Measurements from ENCODE around the gene RANBP1.
"Not testable (repeated sequence)": the region's sequence is repeated elsewhere in the genome, so short reads cannot be mapped to it uniquely, and the experiment has no call there.

Gene RANBP1

GRCh38 chr22:20155330-20156041, 39.6 kb downstream of the RANBP1 start:
- DNase-seq, result no peak

DNA sequence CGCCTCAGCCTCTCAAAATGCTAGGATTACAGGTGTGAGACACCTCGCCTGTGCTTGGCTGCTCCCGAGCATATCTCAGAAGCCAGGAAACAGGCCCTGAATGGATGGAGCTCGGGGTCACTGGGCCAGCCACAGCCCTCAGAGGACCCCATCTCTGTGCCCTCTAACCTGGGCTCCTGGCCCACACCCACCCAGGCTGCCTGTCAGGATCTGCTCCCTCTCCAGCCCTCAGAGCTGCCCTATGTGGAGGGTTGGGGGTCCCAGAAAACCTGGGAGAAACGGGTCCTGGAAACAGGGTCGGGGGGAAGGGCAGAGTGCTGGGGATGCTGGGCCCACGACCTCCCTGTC, 40.1 kb downstream of the RANBP1 start:
- no peak for DNase-seq

DNA sequence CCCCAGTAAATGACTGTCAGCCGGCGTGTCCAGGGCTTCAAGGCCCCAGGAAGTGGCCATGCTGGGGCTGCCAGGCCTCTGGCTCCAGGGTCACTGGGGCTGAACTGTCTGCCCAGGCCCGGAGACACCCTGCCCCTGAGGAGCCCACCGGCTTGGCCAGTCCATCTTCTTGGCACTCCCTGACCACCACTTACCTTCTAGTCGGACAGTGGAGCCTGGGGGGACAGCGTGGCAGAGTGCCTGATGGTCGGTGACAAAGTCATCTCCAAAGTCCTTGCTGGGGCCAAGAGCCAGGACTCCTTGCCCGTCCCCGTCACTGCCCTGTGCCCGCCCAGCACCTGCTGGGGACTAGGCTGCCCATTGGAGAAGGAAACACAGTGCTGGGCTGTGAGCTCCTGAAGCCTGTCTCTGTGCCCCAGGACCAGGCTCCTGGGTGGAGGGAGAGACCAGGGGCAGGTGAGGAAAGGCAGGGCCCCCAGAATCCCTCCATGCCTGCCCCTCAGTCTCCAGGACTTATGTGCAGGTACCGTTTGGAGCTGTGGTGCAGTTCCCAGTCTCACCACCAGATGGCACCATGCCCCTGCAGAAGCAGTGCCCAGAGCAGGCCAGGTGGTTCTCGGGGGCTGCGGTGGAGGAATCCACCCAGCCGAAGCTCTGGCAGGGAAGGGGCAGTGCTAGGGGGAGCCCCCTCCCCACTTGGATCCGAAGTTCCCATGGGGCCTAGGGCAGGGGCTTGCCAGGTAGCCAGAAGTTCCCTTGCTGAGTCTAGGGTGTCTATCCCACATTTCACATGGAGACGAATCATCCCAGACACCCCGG, 40.9 kb downstream of the RANBP1 start:
- peak; percentile 98 for DNase-seq

GRCh38 chr22:20157430-20158183, 41.7 kb downstream of the RANBP1 start:
- DNase-seq, result no peak

- no peak for DNase-seq
Observed at GRCh38 chr22:20158391-20159036, 42.6 kb downstream of the RANBP1 start.

GRCh38 chr22:20159076-20159475, 43.2 kb downstream of the RANBP1 start:
- no peak for DNase-seq

GRCh38 chr22:20159531-20159930, 43.6 kb downstream of the RANBP1 start:
- not testable (repeated sequence) for DNase-seq

DNA sequence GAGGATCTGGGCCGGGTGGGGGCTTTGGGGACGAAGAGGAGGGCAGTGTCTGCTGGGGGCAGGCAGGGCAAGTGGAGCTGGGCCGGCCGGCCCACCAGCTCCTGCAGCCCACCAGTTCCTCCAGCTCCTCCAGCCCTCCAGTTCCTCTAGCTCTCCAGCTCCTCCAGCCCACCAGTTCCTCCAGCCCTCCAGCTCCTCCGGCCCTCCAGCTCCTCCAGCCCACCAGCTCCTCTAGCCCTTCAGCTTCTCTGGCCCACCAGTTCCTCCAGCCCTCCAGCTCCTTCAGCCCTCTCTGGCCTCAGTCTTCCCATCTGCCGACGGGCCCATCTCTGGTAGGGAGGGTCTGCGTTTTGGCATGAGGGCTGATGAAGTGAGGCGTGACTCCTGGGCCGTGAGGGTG, 44.1 kb downstream of the RANBP1 start:
- no peak for DNase-seq

DNA sequence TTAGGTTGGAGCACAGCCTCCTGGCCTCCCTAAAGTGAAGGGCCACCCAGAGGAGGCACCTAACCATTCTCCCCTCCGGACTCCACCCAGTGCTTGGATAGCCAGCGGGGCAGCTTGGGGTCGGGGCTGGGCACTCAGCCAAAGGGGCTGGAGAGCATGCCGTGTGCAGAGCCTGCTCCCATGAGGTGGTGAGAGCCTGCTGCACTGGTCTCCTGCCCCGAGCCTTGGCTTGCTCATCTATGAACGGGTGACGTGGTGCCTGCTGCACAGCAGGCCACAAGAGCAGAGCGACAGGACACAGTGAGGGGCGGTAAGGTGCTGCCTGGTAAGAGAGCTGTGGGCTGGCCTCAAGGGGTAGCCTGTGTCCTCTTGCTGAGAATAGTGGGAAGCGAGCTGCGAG, 49.0 kb downstream of the RANBP1 start:
- DNase-seq, result no peak

GRCh38 chr22:20165421-20165820, 49.5 kb downstream of the RANBP1 start:
- no peak for DNase-seq

- no peak for DNase-seq
Observed at GRCh38 chr22:20165913-20166312, 50.0 kb downstream of the RANBP1 start.

DNA sequence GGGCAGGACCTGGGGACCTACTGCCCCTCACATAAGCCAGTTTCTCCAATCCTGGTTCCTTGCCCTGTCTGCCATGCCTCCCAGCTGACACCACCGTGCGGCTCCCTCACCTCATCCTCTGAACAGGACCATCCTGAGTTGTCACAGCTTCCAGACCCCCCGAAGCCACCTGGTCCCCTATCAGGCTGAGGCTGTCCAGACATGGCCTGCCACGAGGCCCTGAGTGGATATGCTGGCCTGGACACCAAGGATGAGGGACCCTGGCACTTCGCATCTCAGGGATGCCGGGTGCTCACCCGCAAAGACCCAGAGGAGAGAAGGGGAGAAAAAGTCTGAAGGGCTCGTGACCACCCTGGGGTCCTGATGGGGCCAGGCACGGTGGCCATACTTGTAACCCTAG, 50.8 kb downstream of the RANBP1 start:
- DNase-seq, result no peak

- no peak for DNase-seq
Observed at GRCh38 chr22:20167643-20168322, 51.9 kb downstream of the RANBP1 start.

GRCh38 chr22:20169253-20169822, 53.4 kb downstream of the RANBP1 start:
- DNase-seq, result no peak

DNA sequence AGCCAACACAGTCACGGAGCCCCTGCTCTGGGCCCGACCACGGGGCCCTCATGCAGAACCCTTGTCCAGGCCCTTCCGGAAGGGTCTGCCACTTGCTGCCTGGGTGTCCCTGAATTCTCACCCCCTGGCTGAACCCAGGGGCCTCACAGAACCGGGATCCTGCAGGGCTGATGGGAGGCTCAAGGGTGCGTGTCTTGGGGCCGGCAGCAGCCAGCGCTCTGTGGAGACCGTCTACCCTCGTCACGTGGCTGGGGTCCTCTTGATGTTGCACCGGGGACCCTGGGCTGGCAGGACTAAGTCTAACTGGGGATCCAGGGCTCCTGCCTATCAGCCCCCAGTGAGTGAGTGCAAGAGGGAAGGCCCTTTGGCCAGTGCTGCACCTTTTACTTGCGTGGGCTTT, 54.3 kb downstream of the RANBP1 start:
- DNase-seq, result no peak

GRCh38 chr22:20171288-20172140, 55.6 kb downstream of the RANBP1 start:
- no peak for DNase-seq

DNA sequence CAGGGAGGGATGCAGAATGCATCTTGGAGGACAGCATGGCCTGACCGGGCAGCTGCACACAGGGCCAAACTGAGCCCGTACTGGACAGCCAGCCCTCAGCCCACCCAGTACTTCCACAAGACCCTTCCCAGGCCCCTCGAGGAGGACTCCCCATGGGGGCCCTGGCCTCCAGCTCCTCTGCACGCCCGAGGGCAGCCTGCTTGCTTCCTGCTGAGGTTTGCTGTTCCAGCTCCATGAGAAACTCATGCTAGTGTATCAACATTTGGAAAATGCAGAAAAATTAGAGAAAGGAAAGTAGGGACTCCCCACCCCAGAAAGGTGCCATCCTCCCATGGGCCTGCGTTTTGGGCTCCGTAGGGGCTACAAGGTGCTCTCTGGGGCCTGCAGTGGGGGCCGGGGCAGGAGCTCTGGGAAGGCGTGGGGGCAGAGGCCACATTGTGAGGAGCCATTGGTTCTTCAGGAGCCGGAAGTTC, 56.3 kb downstream of the RANBP1 start:
- no peak for DNase-seq

DNA sequence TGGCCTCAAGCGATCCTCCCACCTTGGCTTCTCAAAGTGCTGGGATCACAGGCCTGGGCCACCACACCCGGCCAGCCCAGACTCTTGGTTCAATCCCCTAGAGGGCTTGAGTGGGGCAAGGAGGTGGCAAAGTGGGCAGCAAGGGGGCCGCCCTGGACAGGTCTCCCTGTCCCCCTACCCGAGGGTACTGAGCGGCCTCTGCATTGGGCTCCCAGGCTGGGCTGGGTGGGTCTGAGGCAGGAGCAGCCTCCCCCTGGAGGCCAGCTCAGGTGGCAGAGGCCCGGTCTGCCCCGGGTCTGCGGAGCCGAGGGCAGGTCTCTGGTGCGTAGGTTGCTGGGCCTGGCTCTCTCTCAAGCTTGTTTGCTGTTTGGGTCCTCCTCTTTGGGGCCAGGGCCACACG, 57.3 kb downstream of the RANBP1 start:
- no peak for DNase-seq

DNA sequence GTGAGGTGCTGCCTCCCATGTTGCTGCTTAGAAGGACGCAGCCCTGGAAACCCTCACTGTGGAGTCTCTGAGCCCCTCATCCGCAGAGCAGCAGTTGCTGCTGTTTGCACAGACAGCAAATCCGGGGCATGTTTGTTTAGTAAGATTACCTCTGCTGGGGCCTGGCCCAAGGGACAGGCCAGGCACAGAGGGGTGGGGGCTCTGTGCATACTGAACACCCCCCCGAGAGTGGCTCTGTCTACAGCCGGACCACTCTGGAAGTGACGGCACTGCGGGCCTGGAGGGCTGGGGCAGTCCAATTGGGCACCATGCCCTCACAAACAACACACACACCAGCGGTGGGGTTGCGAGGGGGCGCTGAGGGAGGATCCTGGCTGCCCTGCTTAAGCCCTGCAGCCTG, 57.9 kb downstream of the RANBP1 start:
- DNase-seq, result no peak

GRCh38 chr22:20174785-20175596, 59.1 kb downstream of the RANBP1 start:
- no peak for DNase-seq

GRCh38 chr22:20175597-20175900, 59.6 kb downstream of the RANBP1 start:
- DNase-seq, result no peak

All from stimulated activated CD8-positive, alpha-beta memory T cell treated with anti-CD3 and anti-CD28 coated beads, Interleukin-4, amount 100 ng/mL, for 48 hours (primary cell).